CD4-positive, alpha-beta T cell treated with Interleukin-10 for 1 hour (primary cell): ENCODE measurements around the gene QRICH1.

ENCODE experiments used
- DNase-seq: peaks from one replicate; pipeline ENCODE4 v3.0.0-alpha.2; 2020

Gene QRICH1

GRCh38 chr3:49112262-49112661, 18.4 kb upstream of the QRICH1 start:
- no peak for DNase-seq

- DNase-seq = no peak
Measured at GRCh38 chr3:49111347-49111746, 17.5 kb upstream of the QRICH1 start.

- DNase-seq = no peak
Measured at GRCh38 chr3:49110780-49111179, 16.9 kb upstream of the QRICH1 start.

GRCh38 chr3:49108346-49108745, 14.5 kb upstream of the QRICH1 start:
- no peak for DNase-seq

- peak; percentile 91 for DNase-seq
Measured at GRCh38 chr3:49104427-49105291, 10.8 kb upstream of the QRICH1 start, which contains the start of gene QARS1. Gene QARS1, minus strand, starts transcription at chr3:49104757. Its CDS starts 24 bp downstream, at chr3:49104733.

GRCh38 chr3:49104052-49104426, 10.2 kb upstream of the QRICH1 start:
- DNase-seq = no peak

GRCh38 chr3:49100046-49100615, 6.3 kb upstream of the QRICH1 start:
- DNase-seq = no peak

GRCh38 chr3:49098910-49099630, 5.2 kb upstream of the QRICH1 start:
- no peak for DNase-seq

- DNase-seq = no peak
Measured at GRCh38 chr3:49098429-49098828, 4.6 kb upstream of the QRICH1 start.

- DNase-seq = peak; percentile 86
Measured at GRCh38 chr3:49092938-49093852, 676 bp downstream of the QRICH1 start.

- no peak for DNase-seq
Measured at GRCh38 chr3:49081429-49081828, 12.4 kb downstream of the QRICH1 start.

GRCh38 chr3:49079270-49079669, 14.6 kb downstream of the QRICH1 start:
- no peak for DNase-seq

GRCh38 chr3:49076646-49077045, 17.2 kb downstream of the QRICH1 start:
- DNase-seq = no peak

GRCh38 chr3:49076116-49076515, 17.8 kb downstream of the QRICH1 start:
- no peak for DNase-seq

GRCh38 chr3:49058011-49058410, 35.9 kb downstream of the QRICH1 start:
- DNase-seq = no peak

GRCh38 chr3:49057268-49057667, 36.6 kb downstream of the QRICH1 start:
- no peak for DNase-seq

GRCh38 chr3:49054344-49054862, 39.5 kb downstream of the QRICH1 start:
- DNase-seq = no peak

GRCh38 chr3:49053543-49053942, 40.3 kb downstream of the QRICH1 start:
- DNase-seq = no peak

- no peak for DNase-seq
Measured at GRCh38 chr3:49035281-49035680, 58.6 kb downstream of the QRICH1 start.

- DNase-seq = no peak
Measured at GRCh38 chr3:49034650-49035049, 59.2 kb downstream of the QRICH1 start.

- DNase-seq = no peak
Measured at GRCh38 chr3:49032646-49033304, 61.1 kb downstream of the QRICH1 start.

GRCh38 chr3:49030321-49030720, 63.5 kb downstream of the QRICH1 start:
- no peak for DNase-seq
